ENCODE measurements around the gene ADAMTS20.
"Not testable (repeated sequence)": the region's sequence is repeated elsewhere in the genome, so short reads cannot be mapped to it uniquely, and the experiment has no call there.

The ADAMTS20 gene

DNA sequence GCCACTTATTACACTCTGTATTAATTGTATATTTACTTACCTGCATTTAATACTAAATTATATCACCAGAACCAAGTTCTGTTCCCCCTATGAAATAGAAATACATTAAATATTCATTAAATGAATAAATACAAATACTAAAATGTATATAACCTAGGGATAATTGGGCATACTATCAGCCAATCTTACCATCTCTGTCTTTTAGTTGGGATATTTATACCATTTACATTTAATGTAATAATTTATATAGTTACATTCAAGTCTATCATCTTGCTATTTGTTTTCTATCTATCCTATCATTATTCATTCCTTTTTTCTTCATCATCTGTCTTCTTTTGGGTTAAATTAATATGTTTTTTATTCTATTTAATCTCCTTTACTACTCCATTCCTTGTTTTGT, 4.1 kb upstream of the ADAMTS20 start:
- no peaks in the 10 kb centered on the region for H3K36me3 ChIP-seq
- H3K27me3 ChIP-seq: peaks cover 19% of the 10 kb centered on the region
- H3K4me3 ChIP-seq (ENCODE audit: low read depth, low read length): no peak overlapping the region
- H3K4me1 ChIP-seq: no peaks in the 10 kb centered on the region
- no peaks in the 10 kb centered on the region for H3K9me3 ChIP-seq
- TF ChIP-seq, protein P1, sequence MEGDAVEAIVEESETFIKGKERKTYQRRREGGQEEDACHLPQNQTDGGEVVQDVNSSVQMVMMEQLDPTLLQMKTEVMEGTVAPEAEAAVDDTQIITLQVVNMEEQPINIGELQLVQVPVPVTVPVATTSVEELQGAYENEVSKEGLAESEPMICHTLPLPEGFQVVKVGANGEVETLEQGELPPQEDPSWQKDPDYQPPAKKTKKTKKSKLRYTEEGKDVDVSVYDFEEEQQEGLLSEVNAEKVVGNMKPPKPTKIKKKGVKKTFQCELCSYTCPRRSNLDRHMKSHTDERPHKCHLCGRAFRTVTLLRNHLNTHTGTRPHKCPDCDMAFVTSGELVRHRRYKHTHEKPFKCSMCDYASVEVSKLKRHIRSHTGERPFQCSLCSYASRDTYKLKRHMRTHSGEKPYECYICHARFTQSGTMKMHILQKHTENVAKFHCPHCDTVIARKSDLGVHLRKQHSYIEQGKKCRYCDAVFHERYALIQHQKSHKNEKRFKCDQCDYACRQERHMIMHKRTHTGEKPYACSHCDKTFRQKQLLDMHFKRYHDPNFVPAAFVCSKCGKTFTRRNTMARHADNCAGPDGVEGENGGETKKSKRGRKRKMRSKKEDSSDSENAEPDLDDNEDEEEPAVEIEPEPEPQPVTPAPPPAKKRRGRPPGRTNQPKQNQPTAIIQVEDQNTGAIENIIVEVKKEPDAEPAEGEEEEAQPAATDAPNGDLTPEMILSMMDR (IDR thresholded peaks at IDR 0.05; ENCODE audit: low read depth, low read length): no peak
- no peak for DNase-seq

DNA sequence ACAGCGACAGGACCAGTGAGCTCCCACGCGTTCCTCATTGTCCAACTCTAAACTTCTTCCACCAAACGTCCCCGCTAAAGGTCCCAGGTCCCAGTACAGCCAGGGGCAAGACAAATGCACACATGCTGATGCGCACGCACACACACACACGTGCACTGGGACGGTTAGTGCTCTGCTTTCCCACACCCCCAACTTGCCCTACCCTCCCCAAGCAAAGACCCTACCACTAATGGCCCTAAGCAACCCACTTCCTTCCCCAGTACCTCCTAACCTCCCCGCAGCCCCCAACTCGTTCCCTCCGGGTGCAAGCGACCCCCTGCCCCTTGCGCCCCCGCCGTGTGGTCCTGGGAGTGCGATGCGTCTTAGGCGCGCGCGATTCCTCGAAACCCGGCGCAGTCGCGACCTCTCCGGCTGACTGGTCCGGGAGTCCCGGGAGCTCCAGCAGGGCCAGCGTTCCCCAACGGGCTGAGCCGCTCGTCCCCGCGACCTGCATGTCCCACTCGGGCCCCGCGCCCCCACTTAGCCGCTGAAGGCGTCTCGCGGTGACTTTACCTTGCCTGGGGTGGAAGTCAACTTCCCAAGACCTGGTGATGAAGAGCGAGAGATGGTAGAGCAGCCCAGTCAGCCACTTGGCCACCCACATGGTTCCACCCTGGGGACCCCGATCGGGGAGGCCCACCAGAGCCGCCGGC, 578 bp downstream of the ADAMTS20 start:
- H3K27me3 ChIP-seq: peaks cover 24% of the 10 kb centered on the region
- no peak for DNase-seq
- TF ChIP-seq, protein P1 (IDR thresholded peaks at IDR 0.05; ENCODE audit: low read depth, low read length): no peak
- H3K9me3 ChIP-seq: no peaks in the 10 kb centered on the region
- no peaks in the 10 kb centered on the region for H3K36me3 ChIP-seq
- H3K4me1 ChIP-seq: no peaks in the 10 kb centered on the region
- peak overlapping the region; percentile 45 for H3K4me3 ChIP-seq (ENCODE audit: low read depth, low read length)

GRCh38 chr12:43550831-43551271, 1.2 kb downstream of the ADAMTS20 start:
- Histone ChIP-seq H3K4me3 (ENCODE audit: low read depth, low read length) (no peak overlapping the region), H3K36me3 (no peaks in the 10 kb centered on the region), H3K9me3 (no peaks in the 10 kb centered on the region), H3K27me3 (peaks cover 24% of the 10 kb centered on the region), H3K4me1 (no peaks in the 10 kb centered on the region)
- DNase-seq: no peak
- TF ChIP-seq, protein P1 (IDR thresholded peaks at IDR 0.05; ENCODE audit: low read depth, low read length): no peak

GRCh38 chr12:43544703-43545102, 7.3 kb downstream of the ADAMTS20 start:
- H3K4me3 ChIP-seq (ENCODE audit: low read depth, low read length): no peak overlapping the region

GRCh38 chr12:43540470-43540869, 11.5 kb downstream of the ADAMTS20 start:
- TF ChIP-seq, protein P1 (IDR thresholded peaks at IDR 0.05; ENCODE audit: low read depth, low read length): no peak
- H3K4me3 ChIP-seq (ENCODE audit: low read depth, low read length): no peak overlapping the region
- no peak for DNase-seq

More at GRCh38 chr12:43544703-43545102, 7.3 kb downstream of the ADAMTS20 start:
- Histone ChIP-seq H3K4me1 (no peaks in the 10 kb centered on the region), H3K27me3 (no peaks in the 10 kb centered on the region), H3K36me3 (no peaks in the 10 kb centered on the region), H3K9me3 (no peaks in the 10 kb centered on the region)
- DNase-seq: no peak
- TF ChIP-seq, protein P1 (IDR thresholded peaks at IDR 0.05; ENCODE audit: low read depth, low read length): no peak

GRCh38 chr12:43537675-43538074, 14.3 kb downstream of the ADAMTS20 start:
- H3K9me3 ChIP-seq; H3K36me3 ChIP-seq; H3K4me1 ChIP-seq; DNase-seq; H3K4me3 ChIP-seq (ENCODE audit: low read depth, low read length); H3K27me3 ChIP-seq: not testable (repeated sequence)

More at GRCh38 chr12:43540470-43540869, 11.5 kb downstream of the ADAMTS20 start:
- H3K9me3 ChIP-seq: peaks cover 2% of the 10 kb centered on the region; the same call in 1 of the 2 replicates
- H3K36me3 ChIP-seq: no peaks in the 10 kb centered on the region
- H3K27me3 ChIP-seq: no peaks in the 10 kb centered on the region
- no peaks in the 10 kb centered on the region for H3K4me1 ChIP-seq
